HEK293T (cell line): ENCODE measurements around the gene IMPACT.

ENCODE experiments used
- CTCF ChIA-PET: fragments of 350-600 bp; formaldehyde crosslinking; extraction: SDS; loops from one replicate; lab custom pipeline; 2021; ENCODE audit warnings: antibody characterized with exemption, inconsistent platforms; lab: Yijun Ruan, JAX
- POLR2A ChIA-PET: fragments of 350-600 bp; formaldehyde crosslinking; extraction: SDS; loops from one replicate; lab custom pipeline; 2020; ENCODE audit warnings: antibody characterized with exemption, inconsistent platforms; lab: Yijun Ruan, JAX
- DNase-seq: peaks from one replicate; pipeline ENCODE4 v3.0.0; 2012; ENCODE audit warnings: mixed read lengths; ENCODE audit errors: extremely low spot score
- ARNT ChIP-seq: fragments of 450-650 bp; IDR thresholded peaks from 2 replicates; pipeline ENCODE4 v1.6.1; 2017; ENCODE audit warnings: mild to moderate bottlenecking
- BHLHE40 ChIP-seq: fragments of 450-650 bp; IDR thresholded peaks from 2 replicates; pipeline ENCODE4 v1.6.1; 2016; ENCODE audit warnings: mild to moderate bottlenecking, moderate library complexity, borderline replicate concordance
- CTBP1 ChIP-seq: fragments of 450-650 bp; IDR thresholded peaks from 2 replicates; pipeline ENCODE4 v1.6.1; 2016; ENCODE audit warnings: borderline replicate concordance
- ELF4 ChIP-seq: fragments of 450-650 bp; IDR thresholded peaks from 2 replicates; pipeline ENCODE4 v1.6.1; 2017; ENCODE audit warnings: antibody characterized with exemption
- FOXA1 ChIP-seq: fragments of 450-650 bp; IDR thresholded peaks from 2 replicates; pipeline ENCODE4 v1.6.1; 2016; ENCODE audit warnings: mild to moderate bottlenecking
- FOXK2 ChIP-seq: fragments of 450-650 bp; IDR thresholded peaks from 2 replicates; pipeline ENCODE4 v1.6.1; 2016; ENCODE audit warnings: mild to moderate bottlenecking
- FOXM1 ChIP-seq: fragments of 450-650 bp; IDR thresholded peaks from 2 replicates; pipeline ENCODE4 v1.6.1; 2017; ENCODE audit warnings: mild to moderate bottlenecking, borderline replicate concordance
- HDGF ChIP-seq: fragments of 450-650 bp; IDR thresholded peaks from 2 replicates; pipeline ENCODE4 v1.6.1; 2017; ENCODE audit warnings: antibody characterized with exemption, borderline replicate concordance
- L3MBTL2 ChIP-seq: fragments of 450-650 bp; conservative IDR thresholded peaks from 2 replicates; pipeline ENCODE4 v1.6.1; 2016; ENCODE audit warnings: mild to moderate bottlenecking
- LEF1 ChIP-seq: fragments of 450-650 bp; IDR thresholded peaks from 2 replicates; pipeline ENCODE4 v1.6.1; 2017; ENCODE audit warnings: mild to moderate bottlenecking, borderline replicate concordance
- NFRKB ChIP-seq: fragments of 450-650 bp; IDR thresholded peaks from 2 replicates; pipeline ENCODE4 v1.6.1; 2016; ENCODE audit warnings: mild to moderate bottlenecking, moderate library complexity
- SP1 ChIP-seq: fragments of 450-650 bp; IDR thresholded peaks from 2 replicates; pipeline ENCODE4 v1.6.1; 2017
- SUZ12 ChIP-seq: fragments of 450-650 bp; IDR thresholded peaks from 2 replicates; pipeline ENCODE4 v1.6.1; 2016; ENCODE audit warnings: mild to moderate bottlenecking
- TARDBP ChIP-seq: fragments of 450-650 bp; IDR thresholded peaks from 2 replicates; pipeline ENCODE4 v1.6.1; 2016
- ZNF384 ChIP-seq: fragments of 450-650 bp; IDR thresholded peaks from 2 replicates; pipeline ENCODE4 v1.6.1; 2016
- TF ChIP-seq, protein P1 (sequence below): fragments of 450-650 bp; IDR thresholded peaks from 2 replicates; pipeline ENCODE4 v1.6.1; 2016

The IMPACT gene

DNA sequence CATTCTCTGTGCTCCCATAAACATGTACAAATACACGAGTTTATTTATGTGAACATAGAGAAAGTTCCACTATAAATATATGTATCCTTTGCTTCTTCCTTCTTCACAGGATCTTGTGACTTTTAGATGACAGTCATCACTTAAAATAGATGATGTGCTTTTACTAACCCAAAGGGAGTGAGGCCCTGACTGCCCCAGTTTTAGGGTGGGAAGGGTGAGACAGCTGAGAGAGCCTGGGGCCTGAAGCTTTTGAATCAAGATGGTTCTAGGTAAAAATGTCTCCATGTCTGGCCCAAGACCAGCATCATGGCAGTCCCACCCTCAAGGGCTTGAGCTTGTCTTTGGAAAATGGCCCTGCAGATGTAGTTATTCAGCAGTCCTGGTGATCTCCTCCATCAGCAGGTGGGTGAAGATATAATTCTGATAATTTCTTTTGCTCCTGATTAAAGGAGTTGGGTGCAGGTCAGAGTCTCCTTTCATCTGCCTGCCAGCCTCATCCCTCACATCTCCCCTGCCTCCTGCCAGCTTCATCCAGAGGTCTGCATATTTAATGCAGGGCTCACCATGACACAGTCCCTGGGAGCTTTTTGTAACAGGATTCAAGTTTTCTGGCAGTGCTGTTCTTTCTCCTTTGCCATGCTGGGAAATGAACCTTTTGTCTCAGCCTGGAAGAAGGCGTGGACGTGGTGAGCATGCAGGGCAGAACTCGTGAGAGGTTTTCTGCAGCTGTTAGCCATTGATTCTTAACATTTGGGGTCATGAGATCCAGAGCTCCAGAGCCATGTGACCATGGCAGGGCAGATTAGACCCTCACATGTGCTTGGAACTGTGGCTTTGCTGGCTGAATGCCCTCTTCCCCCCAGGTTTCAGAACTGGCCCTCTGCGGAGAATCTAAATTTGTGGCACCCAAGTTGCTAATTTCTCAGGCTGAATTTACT, 36.6 kb downstream of the IMPACT start:
- TF ChIP-seq SP1, result no peak
- TF ChIP-seq ZNF384, result no peak
- TF ChIP-seq NFRKB, result no peak
- DNase-seq, result no peak
- CTCF ChIA-PET, result interaction anchor here (0.9 kb wide), 1 partner anchor 51 kb away, joined by 3 read pairs; no protein-coding TSS in a partner anchor
- POLR2A ChIA-PET, result no interaction called here

DNA sequence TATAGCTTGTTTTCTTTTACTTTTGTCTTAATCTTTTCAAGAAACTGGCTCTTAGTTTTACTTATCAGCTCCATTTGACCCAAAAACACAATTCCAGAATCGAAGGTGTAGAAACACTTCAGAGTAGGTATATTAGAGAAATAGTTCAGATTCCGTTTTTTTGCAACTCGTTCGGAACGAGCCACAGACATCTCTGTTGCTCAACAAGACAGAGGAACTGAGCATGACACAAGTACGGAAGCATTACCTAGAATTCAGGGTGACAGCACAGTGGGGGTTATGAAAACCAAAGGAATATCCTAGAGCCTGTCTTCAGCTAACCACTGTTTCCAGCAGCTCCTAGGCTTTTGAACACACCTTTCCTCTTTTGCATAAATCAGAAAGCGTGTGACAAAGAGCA, 39.0 kb downstream of the IMPACT start:
- TF ChIP-seq ELF4 (no peak), LEF1 (no peak), CTBP1 (no peak), FOXK2 (no peak), FOXM1 (no peak)
- CTCF ChIA-PET, result interaction anchor here (0.6 kb wide), 1 partner anchor 275 kb away, joined by 3 read pairs; no protein-coding TSS in a partner anchor
- no peak for DNase-seq
- POLR2A ChIA-PET, result interaction anchor here (1.1 kb wide), 1 partner anchor 39 kb away, joined by 6 read pairs; the partner anchor contains the start of gene IMPACT

DNA sequence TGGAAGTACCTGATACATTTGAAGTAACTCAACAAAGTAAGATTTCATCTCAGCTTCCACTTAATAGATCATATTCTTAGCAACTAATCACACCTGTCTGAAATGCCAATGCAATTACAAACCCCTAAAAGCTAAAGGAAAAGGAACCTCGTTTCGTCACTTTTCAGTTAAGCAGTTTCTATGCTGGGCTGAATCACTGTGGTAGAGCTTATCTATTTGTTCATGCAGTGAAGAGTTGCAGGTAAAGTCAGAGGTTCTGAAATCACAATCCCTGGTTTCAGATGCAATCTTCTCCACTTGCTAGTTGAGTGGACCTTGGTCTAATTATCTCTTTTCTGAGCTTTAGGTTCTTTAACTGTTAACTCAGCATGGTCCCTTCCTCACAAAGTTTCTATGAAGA, 40.3 kb downstream of the IMPACT start:
- CTCF ChIA-PET, result no interaction called here
- DNase-seq, result no peak
- POLR2A ChIA-PET, result no interaction called here
- no peak for TF ChIP-seq CTBP1
- no peak for TF ChIP-seq LEF1
- TF ChIP-seq BHLHE40, result no peak
- TF ChIP-seq HDGF, result no peak
- no peak for TF ChIP-seq SP1
- no peak for TF ChIP-seq TARDBP
- TF ChIP-seq FOXM1, result no peak
- no peak for TF ChIP-seq FOXK2
- TF ChIP-seq, protein P1, sequence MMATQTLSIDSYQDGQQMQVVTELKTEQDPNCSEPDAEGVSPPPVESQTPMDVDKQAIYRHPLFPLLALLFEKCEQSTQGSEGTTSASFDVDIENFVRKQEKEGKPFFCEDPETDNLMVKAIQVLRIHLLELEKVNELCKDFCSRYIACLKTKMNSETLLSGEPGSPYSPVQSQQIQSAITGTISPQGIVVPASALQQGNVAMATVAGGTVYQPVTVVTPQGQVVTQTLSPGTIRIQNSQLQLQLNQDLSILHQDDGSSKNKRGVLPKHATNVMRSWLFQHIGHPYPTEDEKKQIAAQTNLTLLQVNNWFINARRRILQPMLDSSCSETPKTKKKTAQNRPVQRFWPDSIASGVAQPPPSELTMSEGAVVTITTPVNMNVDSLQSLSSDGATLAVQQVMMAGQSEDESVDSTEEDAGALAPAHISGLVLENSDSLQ, result no peak
- no peak for TF ChIP-seq ARNT
- no peak for TF ChIP-seq FOXA1
- no peak for TF ChIP-seq SUZ12
- TF ChIP-seq L3MBTL2, result no peak
- TF ChIP-seq NFRKB, result no peak
- no peak for TF ChIP-seq ELF4
- TF ChIP-seq ZNF384, result no peak

- POLR2A ChIA-PET, result no interaction called here
- CTCF ChIA-PET, result interaction anchor here (0.6 to 1.5 kb wide), 2 partner anchors 18 to 40 kb away, joined by 4 to 8 read pairs; no protein-coding TSS in a partner anchor
These were observed 43.6 kb downstream of the IMPACT start for GRCh38 chr18:24470022-24470618.

DNA sequence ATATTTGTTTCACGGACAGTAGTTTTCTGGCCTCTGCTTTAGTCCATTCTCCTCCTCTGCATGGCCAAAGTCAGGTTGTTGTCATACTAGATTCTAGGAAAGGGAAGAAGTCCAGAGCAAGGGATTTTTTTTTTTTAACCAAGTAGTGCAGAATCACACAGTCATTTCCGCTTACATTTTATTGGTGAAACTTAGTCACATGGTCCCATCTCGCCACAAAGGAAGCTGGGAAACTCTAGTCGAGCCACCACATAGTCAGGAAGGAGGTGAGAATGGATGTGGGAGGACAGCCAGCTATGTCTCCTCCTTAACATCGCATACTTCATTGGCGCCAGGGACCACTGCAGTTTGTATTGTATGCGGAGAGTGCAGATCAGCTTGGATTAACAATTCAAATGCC, 44.3 kb downstream of the IMPACT start:
- no peak for DNase-seq
- ChIA-PET POLR2A (no interaction called here), CTCF (interaction anchor here (0.6 to 1.5 kb wide), 3 partner anchors 17 to 127 kb away, joined by 3 to 8 read pairs (median 4); no protein-coding TSS in a partner anchor)
- no peak for TF ChIP-seq TARDBP
- no peak for TF ChIP-seq LEF1
- no peak for TF ChIP-seq FOXK2
- TF ChIP-seq ARNT, result no peak
- TF ChIP-seq L3MBTL2, result no peak
- no peak for TF ChIP-seq ZNF384
- TF ChIP-seq BHLHE40, result no peak
- no peak for TF ChIP-seq ELF4
- TF ChIP-seq FOXM1, result no peak
- TF ChIP-seq HDGF, result no peak
- no peak for TF ChIP-seq NFRKB
- TF ChIP-seq FOXA1, result no peak
- TF ChIP-seq SUZ12, result no peak
- TF ChIP-seq, protein P1, result no peak
- TF ChIP-seq CTBP1, result no peak
- no peak for TF ChIP-seq SP1

More at GRCh38 chr18:24470022-24470618, 43.6 kb downstream of the IMPACT start:
- TF ChIP-seq NFRKB, result no peak
- TF ChIP-seq SUZ12, result no peak
- no peak for TF ChIP-seq BHLHE40
- no peak for TF ChIP-seq ARNT
- TF ChIP-seq, protein P1, result no peak
- no peak for TF ChIP-seq L3MBTL2
- no peak for TF ChIP-seq TARDBP
- TF ChIP-seq ELF4, result no peak
- no peak for TF ChIP-seq LEF1
- TF ChIP-seq FOXM1, result no peak
- TF ChIP-seq HDGF, result no peak
- TF ChIP-seq FOXK2, result no peak
- no peak for TF ChIP-seq SP1
- TF ChIP-seq ZNF384, result no peak
- TF ChIP-seq CTBP1, result no peak
- TF ChIP-seq FOXA1, result no peak
- no peak for DNase-seq
